ENCODE measurements around the gene ROGDI. TPM values are rescaled to one million over a fixed set of nuclear protein-coding genes. Genes with fewer than 3 reads are reported as not detected.

The ROGDI gene
- total RNA-seq, 4 donors from 2014 or later = 16.4 to 35.8 (median 31.6) TPM

- peak; percentile 68 for DNase-seq
- intact Hi-C loops (cut with DNase I) = no loop called here
- peaks cover 24 to 48% (median 25%) of the 10 kb centered on the region in 3 donors for H3K4me1 ChIP-seq
- WGBS, 2 donors = 13 to 19% methylated on average over 6 to 14 of the region's 48 CpGs
- TF ChIP-seq POLR2A (IDR thresholded peaks at IDR 0.05) (peak in 3 of 4 donors; percentile 39 to 83 (median 40)), CTCF (IDR thresholded peaks at IDR 0.05) (no peak)
- H3K27ac ChIP-seq = peak overlapping the region; percentile 89 to 96 (median 93)
- peak overlapping the region; percentile 74 to 97 (median 94) for H3K4me3 ChIP-seq
- H3K9me3 ChIP-seq = no peaks in the 10 kb centered on the region
- peaks cover 2 to 19% (median 5%) of the 10 kb centered on the region in 3 donors for H3K36me3 ChIP-seq
- H3K27me3 ChIP-seq = no peaks in the 10 kb centered on the region
Observed at GRCh38 chr16:4768549-4769305, 33.7 kb downstream of the ROGDI start.

- H3K27ac ChIP-seq = peak overlapping the region; percentile 89 to 96 (median 93)
- H3K4me3 ChIP-seq = peak overlapping the region; percentile 74 to 97 (median 94)
- 25 to 26% methylated on average over 17 of the region's 17 CpGs for WGBS, 2 donors
- TF ChIP-seq CTCF (IDR thresholded peaks at IDR 0.05) (no peak), POLR2A (IDR thresholded peaks at IDR 0.05) (no peak)
- H3K9me3 ChIP-seq = no peaks in the 10 kb centered on the region
- H3K27me3 ChIP-seq = no peaks in the 10 kb centered on the region
- DNase-seq = no peak
- peaks cover 6 to 26% (median 6%) of the 10 kb centered on the region in 3 donors for H3K36me3 ChIP-seq
- intact Hi-C loops (cut with DNase I) = no loop called here
- peaks cover 24 to 54% (median 25%) of the 10 kb centered on the region in 3 donors for H3K4me1 ChIP-seq
Observed at GRCh38 chr16:4767872-4768548, 34.4 kb downstream of the ROGDI start.

- 2 to 3% methylated on average over 8 to 17 of the region's 72 CpGs for WGBS, 2 donors
- intact Hi-C loops (cut with DNase I) = no loop called here
- Histone ChIP-seq H3K9me3 (no peaks in the 10 kb centered on the region), H3K36me3 (peaks cover 9 to 36% (median 11%) of the 10 kb centered on the region in 3 donors), H3K27me3 (no peaks in the 10 kb centered on the region), H3K27ac (peak within 1 kb of the TSS; percentile 89 to 96 (median 93)), H3K4me1 (peaks cover 24 to 63% (median 25%) of the 10 kb centered on the region in 3 donors), H3K4me3 (peak within 1 kb of the TSS; percentile 74 to 97 (median 94))
- DNase-seq = peak; percentile 81
- TF ChIP-seq POLR2A (IDR thresholded peaks at IDR 0.05) = peak in 3 of 4 donors; percentile 39 to 63 (median 41)
- TF ChIP-seq CTCF (IDR thresholded peaks at IDR 0.05) = peak in 1 of 6 experiments; percentile 24
Observed at GRCh38 chr16:4766875-4767628, 35.4 kb downstream of the ROGDI start, which contains the start of gene ZNF500. Gene ZNF500 (minus strand): TSS chr16:4767162. CDS start chr16:4765978, 1,184 bp downstream.

- 66 to 70% methylated on average over 14 to 17 of the region's 26 CpGs for WGBS, 2 donors
- no peak for TF ChIP-seq POLR2A (IDR thresholded peaks at IDR 0.05)
- no peak for TF ChIP-seq CTCF (IDR thresholded peaks at IDR 0.05)
- Histone ChIP-seq H3K36me3 (peaks cover 13 to 48% (median 17%) of the 10 kb centered on the region in 3 donors), H3K27ac (peak overlapping the region in 3 of 4 donors; percentile 89 to 96 (median 90)), H3K27me3 (no peaks in the 10 kb centered on the region), H3K4me3 (peak overlapping the region; percentile 74 to 97 (median 94)), H3K4me1 (peaks cover 24 to 64% (median 25%) of the 10 kb centered on the region in 3 donors), H3K9me3 (no peaks in the 10 kb centered on the region)
- no peak for DNase-seq
- intact Hi-C loops (cut with DNase I) = no loop called here
Observed at GRCh38 chr16:4765511-4766474, 36.6 kb downstream of the ROGDI start.

Measured in esophagus squamous epithelium (tissue), 5 donors.